HepG2 (cell line): ENCODE results near the gene RABGAP1L. TPM values are rescaled to one million over a fixed set of nuclear protein-coding genes. Genes with fewer than 3 reads are reported as not detected.
A peak's percentile ranks its signal among the peaks of the same experiment; 100 is the strongest.

Source experiments
- DNMT1 ChIP-seq: sonication (generic); formaldehyde crosslinking; IDR thresholded peaks from 2 replicates; pipeline ENCODE4 v1.5.1; 2020; ENCODE audit warnings: mild to moderate bottlenecking, missing genetic modification reagents
- POLR2A ChIP-seq, 2 experiments: IDR thresholded peaks; 2 replicates each; pipeline ENCODE4 v1.6.1; 2011; ENCODE audit warnings: low read depth in 2 of 2, low read length in 2 of 2, mild to moderate bottlenecking in 1 of 2, moderate library complexity in 1 of 2; ENCODE audit not compliant: insufficient read depth in 1 of 2
- SAFB2 ChIP-seq: sonication (generic); formaldehyde crosslinking; IDR thresholded peaks from 2 replicates; pipeline ENCODE4 v1.5.1; 2020; ENCODE audit warnings: missing genetic modification reagents, low read depth, mild to moderate bottlenecking, borderline replicate concordance
- SP1 ChIP-seq, 2 experiments: fragments of 450-650 bp in 1 of 2; sonication (generic) in 1 of 2; formaldehyde crosslinking in 1 of 2; IDR thresholded peaks; 2 replicates each; pipeline versions ENCODE4 v1.4.0 to v1.6.1; 2016 to 2020; ENCODE audit warnings: missing genetic modification reagents in 1 of 2
- SRSF9 ChIP-seq: fragments of 200-400 bp; formaldehyde crosslinking; IDR thresholded peaks from 2 replicates; pipeline ENCODE4 v1.6.1; 2018; ENCODE audit warnings: borderline replicate concordance, mild to moderate bottlenecking, low read depth, low read length; ENCODE audit not compliant: insufficient read depth, poor library complexity, severe bottlenecking
- YEATS4 ChIP-seq: sonication (generic); formaldehyde crosslinking; IDR thresholded peaks from 2 replicates; pipeline ENCODE4 v1.4.0; 2020; ENCODE audit warnings: missing genetic modification reagents, borderline replicate concordance
- ZBTB49 ChIP-seq: sonication (generic); formaldehyde crosslinking; IDR thresholded peaks from 2 replicates; pipeline ENCODE4 v1.4.0; 2020; ENCODE audit warnings: missing genetic modification reagents, borderline replicate concordance
- ZFX ChIP-seq: sonication (generic); formaldehyde crosslinking; IDR thresholded peaks from 2 replicates; pipeline ENCODE4 v1.4.0; 2020; ENCODE audit warnings: mild to moderate bottlenecking, low read depth, missing genetic modification reagents, moderate library complexity
- ZNF383 ChIP-seq: sonication (generic); formaldehyde crosslinking; IDR thresholded peaks from 2 replicates; pipeline ENCODE4 v1.4.0; 2020; ENCODE audit warnings: missing genetic modification reagents, mild to moderate bottlenecking, borderline replicate concordance
- ZNF557 ChIP-seq: sonication (generic); formaldehyde crosslinking; IDR thresholded peaks from 2 replicates; pipeline ENCODE4 v1.4.0; 2020; ENCODE audit warnings: missing genetic modification reagents
- polyA plus RNA-seq, 8 experiments: library from polyadenylated mRNA; depleted of rRNA in 3 of 8; stranded (reverse) in 7 of 8; unstranded in 1 of 8; fragments of >200 nt; fragmentation: Illumina TruSeq in 4 of 8; extraction: Trizol in 4 of 8; gene quantifications; 2 replicates each; pipeline versions ENCODE4 v1.2.1 to v1.2.3, GENCODE V29; 2011 to 2016; ENCODE audit warnings: low read depth in 4 of 8, missing spikeins in 1 of 8, mixed read lengths in 1 of 8; ENCODE audit not compliant: insufficient read depth in 1 of 8
- total RNA-seq, 5 experiments: library from RNA; depleted of rRNA; stranded (reverse); fragments of >200 nt; fragmentation: Illumina TruSeq; extraction: Trizol; gene quantifications; 2 replicates each; pipeline ENCODE4 v1.2.3, GENCODE V29; 2016; ENCODE audit warnings: low read depth in 1 of 5
- TF ChIP-seq, protein P1 (sequence below): sonication (generic); formaldehyde crosslinking; IDR thresholded peaks from 2 replicates; pipeline ENCODE4 v1.5.0; 2020; ENCODE audit warnings: missing genetic modification reagents
- TF ChIP-seq, protein P2 (sequence below): sonication (generic); formaldehyde crosslinking; IDR thresholded peaks from one replicate; pipeline ENCODE4 v1.5.1; 2020; ENCODE audit warnings: mild to moderate bottlenecking, missing genetic modification reagents; ENCODE audit errors: not compliant biosample characterization
- TF ChIP-seq, protein P3 (sequence below): IDR thresholded peaks from 2 replicates; pipeline ENCODE4 v1.6.1; 2016

RABGAP1L gene
- total and polyA plus RNA-seq, 2 of the 13 experiments (the other 11 are each of a cell fraction or from before 2014, with no cell fraction given) = 7.9 to 22.6 TPM

DNA sequence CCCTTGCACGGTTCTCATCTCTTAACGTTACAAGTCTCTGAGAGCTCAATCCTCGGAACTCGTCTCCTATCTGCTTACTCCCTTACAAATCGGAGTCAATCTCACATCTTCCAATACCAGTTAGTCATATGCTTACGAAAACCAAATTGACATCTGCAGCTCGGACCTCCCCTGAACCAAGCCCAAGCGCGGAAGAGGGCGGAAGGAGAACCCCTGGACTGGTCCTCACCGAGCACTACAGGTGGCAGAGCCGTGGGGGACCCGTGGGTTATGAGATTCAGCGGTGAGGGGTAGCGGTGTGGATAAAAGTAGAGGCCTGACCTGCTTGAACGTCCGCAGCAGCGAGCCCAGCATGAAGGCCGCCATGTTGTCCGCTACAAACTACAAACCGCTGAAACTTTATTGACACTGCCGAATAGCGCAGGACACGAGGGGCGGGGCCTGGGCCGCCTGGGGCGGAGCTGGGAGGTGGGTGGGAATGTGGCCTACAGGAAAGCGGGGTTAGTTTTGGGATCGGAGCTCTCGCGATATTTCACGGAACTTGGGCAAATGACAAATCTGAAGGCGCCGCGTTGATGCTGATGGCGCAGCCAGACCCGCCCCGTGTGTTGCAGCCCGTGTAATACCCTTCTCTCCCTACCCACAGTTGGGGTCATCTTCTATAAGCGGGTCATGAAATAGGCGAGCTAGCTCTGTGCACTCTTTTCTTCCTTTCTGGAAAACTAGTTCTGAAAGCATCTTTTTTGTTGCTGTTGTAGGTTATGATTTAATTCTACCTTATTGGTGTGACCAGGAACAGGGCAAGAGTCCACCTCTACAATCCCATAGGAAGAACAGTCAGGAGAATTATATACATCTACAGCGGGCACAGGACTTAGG, 864.0 kb downstream of the RABGAP1L start, which contains the start of gene MRPS14 (continued):
- TF ChIP-seq SAFB2 (CRISPR knock-in tag) (0 out of 2 replicates have a peak, but pooled peaks have one; percentile 25), YEATS4 (CRISPR knock-in tag) (peak; percentile 87; the same call in 1 of the 2 replicates), ZBTB49 (no peak), DNMT1 (0 out of 2 replicates have a peak, but pooled peaks have one; percentile 42), ZNF557 (CRISPR knock-in tag) (no peak), ZFX (CRISPR knock-in tag) (peak; percentile 91), ZNF383 (CRISPR knock-in tag) (no peak), SRSF9 (no peak), SP1 (IDR thresholded peaks at IDR 0.05) (no peak), SP1 (CRISPR knock-in tag; IDR thresholded peaks at IDR 0.05) (peak; percentile 97), POLR2A (IDR thresholded peaks at IDR 0.05; ENCODE audit: insufficient read depth in 1 of 2, low read depth in 2 of 2, low read length in 2 of 2) (peak; percentile 88 to 92)
- TF ChIP-seq, protein P1, sequence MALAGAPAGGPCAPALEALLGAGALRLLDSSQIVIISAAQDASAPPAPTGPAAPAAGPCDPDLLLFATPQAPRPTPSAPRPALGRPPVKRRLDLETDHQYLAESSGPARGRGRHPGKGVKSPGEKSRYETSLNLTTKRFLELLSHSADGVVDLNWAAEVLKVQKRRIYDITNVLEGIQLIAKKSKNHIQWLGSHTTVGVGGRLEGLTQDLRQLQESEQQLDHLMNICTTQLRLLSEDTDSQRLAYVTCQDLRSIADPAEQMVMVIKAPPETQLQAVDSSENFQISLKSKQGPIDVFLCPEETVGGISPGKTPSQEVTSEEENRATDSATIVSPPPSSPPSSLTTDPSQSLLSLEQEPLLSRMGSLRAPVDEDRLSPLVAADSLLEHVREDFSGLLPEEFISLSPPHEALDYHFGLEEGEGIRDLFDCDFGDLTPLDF (CRISPR knock-in tag) = no peak
- TF ChIP-seq, protein P2, sequence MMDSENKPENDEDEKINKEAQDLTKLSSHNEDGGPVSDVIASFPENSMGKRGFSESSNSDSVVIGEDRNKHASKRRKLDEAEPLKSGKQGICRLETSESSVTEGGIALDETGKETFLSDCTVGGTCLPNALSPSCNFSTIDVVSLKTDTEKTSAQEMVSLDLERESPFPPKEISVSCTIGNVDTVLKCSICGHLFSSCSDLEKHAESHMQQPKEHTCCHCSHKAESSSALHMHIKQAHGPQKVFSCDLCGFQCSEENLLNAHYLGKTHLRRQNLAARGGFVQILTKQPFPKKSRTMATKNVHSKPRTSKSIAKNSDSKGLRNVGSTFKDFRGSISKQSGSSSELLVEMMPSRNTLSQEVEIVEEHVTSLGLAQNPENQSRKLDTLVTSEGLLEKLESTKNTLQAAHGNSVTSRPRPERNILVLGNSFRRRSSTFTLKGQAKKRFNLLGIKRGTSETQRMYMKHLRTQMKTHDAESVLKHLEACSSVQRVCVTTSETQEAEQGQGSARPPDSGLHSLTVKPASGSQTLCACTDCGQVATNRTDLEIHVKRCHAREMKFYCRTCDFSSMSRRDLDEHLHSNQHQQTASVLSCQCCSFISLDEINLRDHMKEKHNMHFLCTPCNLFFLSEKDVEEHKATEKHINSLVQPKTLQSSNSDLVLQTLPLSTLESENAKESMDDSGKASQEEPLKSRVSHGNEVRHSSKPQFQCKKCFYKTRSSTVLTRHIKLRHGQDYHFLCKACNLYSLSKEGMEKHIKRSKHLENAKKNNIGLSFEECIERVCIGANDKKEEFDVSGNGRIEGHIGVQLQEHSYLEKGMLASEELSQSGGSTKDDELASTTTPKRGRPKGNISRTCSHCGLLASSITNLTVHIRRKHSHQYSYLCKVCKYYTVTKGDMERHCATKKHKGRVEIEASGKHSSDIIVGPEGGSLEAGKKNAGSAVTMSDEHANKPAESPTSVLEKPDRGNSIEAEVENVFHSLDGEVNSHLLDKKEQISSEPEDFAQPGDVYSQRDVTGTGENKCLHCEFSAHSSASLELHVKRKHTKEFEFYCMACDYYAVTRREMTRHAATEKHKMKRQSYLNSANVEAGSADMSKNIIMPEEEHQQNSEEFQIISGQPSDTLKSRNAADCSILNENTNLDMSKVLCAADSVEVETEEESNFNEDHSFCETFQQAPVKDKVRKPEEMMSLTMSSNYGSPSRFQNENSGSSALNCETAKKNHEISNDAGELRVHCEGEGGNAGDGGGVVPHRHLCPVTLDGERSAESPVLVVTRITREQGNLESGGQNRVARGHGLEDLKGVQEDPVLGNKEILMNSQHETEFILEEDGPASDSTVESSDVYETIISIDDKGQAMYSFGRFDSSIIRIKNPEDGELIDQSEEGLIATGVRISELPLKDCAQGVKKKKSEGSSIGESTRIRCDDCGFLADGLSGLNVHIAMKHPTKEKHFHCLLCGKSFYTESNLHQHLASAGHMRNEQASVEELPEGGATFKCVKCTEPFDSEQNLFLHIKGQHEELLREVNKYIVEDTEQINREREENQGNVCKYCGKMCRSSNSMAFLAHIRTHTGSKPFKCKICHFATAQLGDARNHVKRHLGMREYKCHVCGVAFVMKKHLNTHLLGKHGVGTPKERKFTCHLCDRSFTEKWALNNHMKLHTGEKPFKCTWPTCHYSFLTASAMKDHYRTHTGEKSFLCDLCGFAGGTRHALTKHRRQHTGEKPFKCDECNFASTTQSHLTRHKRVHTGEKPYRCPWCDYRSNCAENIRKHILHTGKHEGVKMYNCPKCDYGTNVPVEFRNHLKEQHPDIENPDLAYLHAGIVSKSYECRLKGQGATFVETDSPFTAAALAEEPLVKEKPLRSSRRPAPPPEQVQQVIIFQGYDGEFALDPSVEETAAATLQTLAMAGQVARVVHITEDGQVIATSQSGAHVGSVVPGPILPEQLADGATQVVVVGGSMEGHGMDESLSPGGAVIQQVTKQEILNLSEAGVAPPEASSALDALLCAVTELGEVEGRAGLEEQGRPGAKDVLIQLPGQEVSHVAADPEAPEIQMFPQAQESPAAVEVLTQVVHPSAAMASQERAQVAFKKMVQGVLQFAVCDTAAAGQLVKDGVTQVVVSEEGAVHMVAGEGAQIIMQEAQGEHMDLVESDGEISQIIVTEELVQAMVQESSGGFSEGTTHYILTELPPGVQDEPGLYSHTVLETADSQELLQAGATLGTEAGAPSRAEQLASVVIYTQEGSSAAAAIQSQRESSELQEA (CRISPR knock-in tag) = no peak
- TF ChIP-seq, protein P3, sequence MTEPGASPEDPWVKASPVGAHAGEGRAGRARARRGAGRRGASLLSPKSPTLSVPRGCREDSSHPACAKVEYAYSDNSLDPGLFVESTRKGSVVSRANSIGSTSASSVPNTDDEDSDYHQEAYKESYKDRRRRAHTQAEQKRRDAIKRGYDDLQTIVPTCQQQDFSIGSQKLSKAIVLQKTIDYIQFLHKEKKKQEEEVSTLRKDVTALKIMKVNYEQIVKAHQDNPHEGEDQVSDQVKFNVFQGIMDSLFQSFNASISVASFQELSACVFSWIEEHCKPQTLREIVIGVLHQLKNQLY = no peak
